ENCODE data around the gene THBS2. TPM values are rescaled to one million over a fixed set of nuclear protein-coding genes. Genes with fewer than 3 reads are reported as not detected.

Gene THBS2
- total and polyA plus RNA-seq, 2 donors (not counting 1 experiment from before 2014, with no cell fraction given), result 86.5 to 269 TPM

DNA sequence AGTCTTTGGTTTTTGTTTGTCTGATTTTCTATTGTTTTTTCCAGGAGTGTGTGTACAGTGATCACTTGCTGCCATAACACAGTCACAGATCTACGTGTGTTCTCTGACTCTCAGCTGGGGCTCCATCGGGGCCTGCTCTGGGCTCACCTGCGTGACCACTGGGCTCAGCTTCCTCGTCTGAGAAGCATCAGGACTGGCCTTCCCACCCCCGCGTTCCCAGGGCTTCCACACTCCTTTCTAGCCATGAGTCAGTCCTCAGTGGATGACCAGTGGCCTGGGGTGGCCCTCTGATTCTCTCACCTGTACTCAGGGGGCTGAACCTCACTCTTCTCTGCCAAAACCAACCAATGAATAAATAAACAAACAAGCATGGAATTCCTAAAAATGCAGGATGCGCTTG, 14.5 kb downstream of the THBS2 start:
- no peak overlapping the region for H3K27ac ChIP-seq (ENCODE audit: insufficient read depth, low read length)
- H3K4me1 ChIP-seq (ENCODE audit: control insufficient read depth, extremely low read depth, insufficient read depth, low read length), result no peaks in the 10 kb centered on the region
- no peak overlapping the region for H3K4me2 ChIP-seq (ENCODE audit: extremely low read depth, insufficient read depth, low read length)
- H4K20me1 ChIP-seq (ENCODE audit: control insufficient read depth, extremely low read depth, insufficient read depth, low read length), result no peaks in the 10 kb centered on the region
- no peaks in the 10 kb centered on the region for H3K9me3 ChIP-seq (ENCODE audit: control insufficient read depth, insufficient read depth, low read depth, low read length)
- no peak overlapping the region for H3K4me3 ChIP-seq (replicated peaks in 1 of 4; ENCODE audit: control extremely low read depth in 1 of 4, insufficient read depth in 1 of 4, low read depth in 3 of 4, low read length in 4 of 4)
- H3K36me3 ChIP-seq (ENCODE audit: control insufficient read depth, insufficient read depth, low read length), result peaks cover 16% of the 10 kb centered on the region
- H3K79me2 ChIP-seq (ENCODE audit: control insufficient read depth, insufficient read depth, low read length), result no peaks in the 10 kb centered on the region
- TF ChIP-seq CTCF (conservative IDR thresholded peaks at IDR 0.05 in 1 of 2, IDR thresholded peaks at IDR 0.05 in 1 of 2; ENCODE audit: low read depth in 1 of 2, low read length in 2 of 2) (no peak), EZH2 (IDR thresholded peaks at IDR 0.05; ENCODE audit: low read length, missing control alignments) (no peak)
- H3K27me3 ChIP-seq (ENCODE audit: control insufficient read depth, insufficient read depth, low read length), result no peaks in the 10 kb centered on the region
- no peak overlapping the region for H3K9ac ChIP-seq (ENCODE audit: insufficient read depth, low read length)
- no peak overlapping the region for H2AFZ ChIP-seq (ENCODE audit: low read length)
- no peak for DNase-seq (ENCODE audit: low read depth in 2 of 2)

DNA sequence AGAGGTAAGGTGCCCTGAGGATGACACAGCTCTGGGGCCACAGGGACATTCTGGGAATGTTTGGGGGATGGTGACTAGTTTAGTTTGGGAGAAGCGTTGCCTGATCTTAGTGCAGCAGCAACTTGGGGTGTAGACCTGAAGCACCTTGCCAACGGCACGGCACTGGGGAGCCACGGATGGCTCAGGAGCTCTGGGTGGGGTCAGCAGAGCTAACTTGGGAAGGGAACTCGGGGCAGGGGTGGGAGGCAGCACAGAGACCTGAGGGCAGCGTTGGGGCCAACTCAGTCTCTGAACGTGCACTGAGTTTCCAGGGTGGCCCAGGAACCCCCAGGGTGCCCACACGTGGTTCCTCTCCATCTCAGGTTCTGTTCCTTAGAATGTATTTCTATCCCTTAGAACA, 14.9 kb downstream of the THBS2 start:
- TF ChIP-seq CTCF (conservative IDR thresholded peaks at IDR 0.05 in 1 of 2, IDR thresholded peaks at IDR 0.05 in 1 of 2; ENCODE audit: low read depth in 1 of 2, low read length in 2 of 2) (no peak), EZH2 (IDR thresholded peaks at IDR 0.05; ENCODE audit: low read length, missing control alignments) (no peak)
- H2AFZ ChIP-seq (ENCODE audit: low read length), result no peak overlapping the region
- H3K79me2 ChIP-seq (ENCODE audit: control insufficient read depth, insufficient read depth, low read length), result no peaks in the 10 kb centered on the region
- H3K4me3 ChIP-seq (replicated peaks in 1 of 4; ENCODE audit: control extremely low read depth in 1 of 4, insufficient read depth in 1 of 4, low read depth in 3 of 4, low read length in 4 of 4), result no peak overlapping the region
- DNase-seq (ENCODE audit: low read depth in 2 of 2), result no peak
- no peak overlapping the region for H3K4me2 ChIP-seq (ENCODE audit: extremely low read depth, insufficient read depth, low read length)
- H3K9me3 ChIP-seq (ENCODE audit: control insufficient read depth, insufficient read depth, low read depth, low read length), result no peaks in the 10 kb centered on the region
- H3K27me3 ChIP-seq (ENCODE audit: control insufficient read depth, insufficient read depth, low read length), result no peaks in the 10 kb centered on the region
- no peaks in the 10 kb centered on the region for H4K20me1 ChIP-seq (ENCODE audit: control insufficient read depth, extremely low read depth, insufficient read depth, low read length)
- peaks cover 19% of the 10 kb centered on the region for H3K36me3 ChIP-seq (ENCODE audit: control insufficient read depth, insufficient read depth, low read length)
- H3K9ac ChIP-seq (ENCODE audit: insufficient read depth, low read length), result no peak overlapping the region
- H3K27ac ChIP-seq (ENCODE audit: insufficient read depth, low read length), result no peak overlapping the region
- no peaks in the 10 kb centered on the region for H3K4me1 ChIP-seq (ENCODE audit: control insufficient read depth, extremely low read depth, insufficient read depth, low read length)

- H3K4me2 ChIP-seq (ENCODE audit: extremely low read depth, insufficient read depth, low read length), result no peak overlapping the region
- H3K27ac ChIP-seq (ENCODE audit: insufficient read depth, low read length), result no peak overlapping the region
- DNase-seq (ENCODE audit: low read depth in 2 of 2), result no peak
- no peak overlapping the region for H3K4me3 ChIP-seq (replicated peaks in 1 of 4; ENCODE audit: control extremely low read depth in 1 of 4, insufficient read depth in 1 of 4, low read depth in 3 of 4, low read length in 4 of 4)
- H3K27me3 ChIP-seq (ENCODE audit: control insufficient read depth, insufficient read depth, low read length), result no peaks in the 10 kb centered on the region
- H3K79me2 ChIP-seq (ENCODE audit: control insufficient read depth, insufficient read depth, low read length), result no peaks in the 10 kb centered on the region
- no peak overlapping the region for H2AFZ ChIP-seq (ENCODE audit: low read length)
- peaks cover 27% of the 10 kb centered on the region for H3K36me3 ChIP-seq (ENCODE audit: control insufficient read depth, insufficient read depth, low read length)
- H3K4me1 ChIP-seq (ENCODE audit: control insufficient read depth, extremely low read depth, insufficient read depth, low read length), result no peaks in the 10 kb centered on the region
- H3K9me3 ChIP-seq (ENCODE audit: control insufficient read depth, insufficient read depth, low read depth, low read length), result no peaks in the 10 kb centered on the region
- H4K20me1 ChIP-seq (ENCODE audit: control insufficient read depth, extremely low read depth, insufficient read depth, low read length), result no peaks in the 10 kb centered on the region
- no peak for TF ChIP-seq EZH2 (IDR thresholded peaks at IDR 0.05; ENCODE audit: low read length, missing control alignments)
- TF ChIP-seq CTCF (conservative IDR thresholded peaks at IDR 0.05 in 1 of 2, IDR thresholded peaks at IDR 0.05 in 1 of 2; ENCODE audit: low read depth in 1 of 2, low read length in 2 of 2), result no peak
- no peak overlapping the region for H3K9ac ChIP-seq (ENCODE audit: insufficient read depth, low read length)
These were observed 16.0 kb downstream of the THBS2 start for GRCh38 chr6:169237496-169238134.

Measured in fibroblast of lung (primary cell).